ENCODE results near the gene LRP1. TPM values are rescaled to one million over a fixed set of nuclear protein-coding genes. Genes with fewer than 3 reads are reported as not detected.

Gene LRP1
- total RNA-seq, 2 donors from 2014 or later: 107 to 123 TPM

GRCh38 chr12:57250956-57251355 is 122.7 kb downstream of the LRP1 start, which contains the start of gene STAC3:
TSS of gene STAC3 (minus strand) at chr12:57251187. CDS start at chr12:57249636, 1,551 bp downstream.
- intact Hi-C loops (cut with DNase I): no loop called here

GRCh38 chr12:57254506-57255280 is 126.4 kb downstream of the LRP1 start:
- intact Hi-C loops (cut with DNase I): no loop called here
- TF ChIP-seq CTCF (IDR thresholded peaks at IDR 0.05): no peak
- no peak for DNase-seq
- Histone ChIP-seq H3K4me1 (no peaks in the 10 kb centered on the region), H3K27ac (no peak overlapping the region), H3K27me3 (no peaks in the 10 kb centered on the region), H3K9ac (ENCODE audit: low read depth in 2 of 2, low read length in 2 of 2) (no peak overlapping the region), H3K9me3 (no peaks in the 10 kb centered on the region), H3K4me3 (no peak overlapping the region), H3K36me3 (no peaks in the 10 kb centered on the region)

More at GRCh38 chr12:57250956-57251355, 122.7 kb downstream of the LRP1 start, which contains the start of gene STAC3:
- Histone ChIP-seq H3K27ac (no peak within 1 kb of the TSS), H3K36me3 (no peaks in the 10 kb centered on the region), H3K4me3 (no peak within 1 kb of the TSS), H3K9ac (ENCODE audit: low read depth in 2 of 2, low read length in 2 of 2) (no peak within 1 kb of the TSS), H3K4me1 (no peaks in the 10 kb centered on the region), H3K27me3 (no peaks in the 10 kb centered on the region), H3K9me3 (no peaks in the 10 kb centered on the region)
- TF ChIP-seq CTCF (IDR thresholded peaks at IDR 0.05): no peak
- DNase-seq: no peak

GRCh38 chr12:57255916-57256315 is 127.6 kb downstream of the LRP1 start:
- Histone ChIP-seq H3K36me3 (no peaks in the 10 kb centered on the region), H3K4me3 (no peak overlapping the region), H3K27ac (no peak overlapping the region), H3K9ac (ENCODE audit: low read depth in 2 of 2, low read length in 2 of 2) (no peak overlapping the region), H3K4me1 (no peaks in the 10 kb centered on the region), H3K27me3 (no peaks in the 10 kb centered on the region), H3K9me3 (no peaks in the 10 kb centered on the region)
- DNase-seq: no peak
- no peak for TF ChIP-seq CTCF (IDR thresholded peaks at IDR 0.05)
- intact Hi-C loops (cut with DNase I): no loop called here

- Histone ChIP-seq H3K36me3 (no peaks in the 10 kb centered on the region), H3K9ac (ENCODE audit: low read depth in 2 of 2, low read length in 2 of 2) (no peak overlapping the region), H3K4me3 (no peak overlapping the region), H3K9me3 (no peaks in the 10 kb centered on the region), H3K27ac (no peak overlapping the region), H3K4me1 (no peaks in the 10 kb centered on the region), H3K27me3 (no peaks in the 10 kb centered on the region)
- intact Hi-C loops (cut with DNase I): no loop called here
- TF ChIP-seq CTCF (IDR thresholded peaks at IDR 0.05): no peak
- DNase-seq: no peak
These were observed 131.0 kb downstream of the LRP1 start for GRCh38 chr12:57258977-57259970.

GRCh38 chr12:57260366-57260765 is 132.1 kb downstream of the LRP1 start:
- no peak for DNase-seq
- Histone ChIP-seq H3K36me3 (no peaks in the 10 kb centered on the region), H3K27ac (no peak overlapping the region), H3K27me3 (no peaks in the 10 kb centered on the region), H3K4me3 (no peak overlapping the region), H3K4me1 (no peaks in the 10 kb centered on the region), H3K9me3 (no peaks in the 10 kb centered on the region), H3K9ac (ENCODE audit: low read depth in 2 of 2, low read length in 2 of 2) (no peak overlapping the region)
- no peak for TF ChIP-seq CTCF (IDR thresholded peaks at IDR 0.05)
- intact Hi-C loops (cut with DNase I): loop anchor here (5.0 kb wide), 1 partner anchor 192 kb away; no protein-coding TSS in a partner anchor
